ENCODE data around the gene DOCK4.

DOCK4 gene

GRCh38 chr7:111763221-111763801 lies 442.9 kb downstream of the DOCK4 start:
- no peak for DNase-seq (ENCODE audit: low spot score)

- no peak for DNase-seq (ENCODE audit: low spot score)
These were observed 443.4 kb downstream of the DOCK4 start for GRCh38 chr7:111762799-111763198.

GRCh38 chr7:111762211-111762610 lies 444.0 kb downstream of the DOCK4 start:
- no peak for DNase-seq (ENCODE audit: low spot score)

GRCh38 chr7:111760043-111760442 lies 446.2 kb downstream of the DOCK4 start:
- no peak for DNase-seq (ENCODE audit: low spot score)

GRCh38 chr7:111758332-111758731 lies 447.9 kb downstream of the DOCK4 start:
- no peak for DNase-seq (ENCODE audit: low spot score)

GRCh38 chr7:111756687-111757178 lies 449.5 kb downstream of the DOCK4 start:
- DNase-seq (ENCODE audit: low spot score) = no peak

GRCh38 chr7:111755383-111755782 lies 450.8 kb downstream of the DOCK4 start:
- DNase-seq (ENCODE audit: low spot score) = no peak

GRCh38 chr7:111753968-111754367 lies 452.2 kb downstream of the DOCK4 start:
- no peak for DNase-seq (ENCODE audit: low spot score)

GRCh38 chr7:111752022-111752582 lies 454.1 kb downstream of the DOCK4 start:
- DNase-seq (ENCODE audit: low spot score) = peak; percentile 18

GRCh38 chr7:111750878-111751277 lies 455.3 kb downstream of the DOCK4 start:
- DNase-seq (ENCODE audit: low spot score) = no peak

- no peak for DNase-seq (ENCODE audit: low spot score)
These were observed 456.0 kb downstream of the DOCK4 start for GRCh38 chr7:111750228-111750627.

GRCh38 chr7:111749625-111750024 lies 456.6 kb downstream of the DOCK4 start:
- DNase-seq (ENCODE audit: low spot score) = no peak

- no peak for DNase-seq (ENCODE audit: low spot score)
These were observed 458.5 kb downstream of the DOCK4 start for GRCh38 chr7:111747718-111748117.

GRCh38 chr7:111746950-111747349 lies 459.2 kb downstream of the DOCK4 start:
- no peak for DNase-seq (ENCODE audit: low spot score)

- DNase-seq (ENCODE audit: low spot score) = no peak
These were observed 461.6 kb downstream of the DOCK4 start for GRCh38 chr7:111744501-111745155.

GRCh38 chr7:111743244-111743847 lies 462.9 kb downstream of the DOCK4 start:
- DNase-seq (ENCODE audit: low spot score) = no peak

GRCh38 chr7:111741811-111742240 lies 464.4 kb downstream of the DOCK4 start:
- DNase-seq (ENCODE audit: low spot score) = peak; percentile 31

- no peak for DNase-seq (ENCODE audit: low spot score)
These were observed 465.3 kb downstream of the DOCK4 start for GRCh38 chr7:111740942-111741341.

GRCh38 chr7:111736552-111736874 lies 469.7 kb downstream of the DOCK4 start:
- no peak for DNase-seq (ENCODE audit: low spot score)

GRCh38 chr7:111735661-111736551 lies 470.3 kb downstream of the DOCK4 start:
- DNase-seq (ENCODE audit: low spot score) = peak; percentile 67

- no peak for DNase-seq (ENCODE audit: low spot score)
These were observed 471.1 kb downstream of the DOCK4 start for GRCh38 chr7:111734954-111735660.

- no peak for DNase-seq (ENCODE audit: low spot score)
These were observed 473.3 kb downstream of the DOCK4 start for GRCh38 chr7:111732923-111733322.
